Left lung (tissue), 10 donors: ENCODE results near the gene TAF6L. TPM values are rescaled to one million over a fixed set of nuclear protein-coding genes. Genes with fewer than 3 reads are reported as not detected.
"Not testable (repeated sequence)": the region's sequence is repeated elsewhere in the genome, so short reads cannot be mapped to it uniquely, and the experiment has no call there.

ENCODE experiments used
- ATAC-seq: fragments of 200-7000 bp; cut with Tn5 transposase; one replicate; pipeline ENCODE4 v1.9.1; 2020; ENCODE audit warnings: moderate library complexity
- DNase-seq, 4 donors: peaks; one replicate each; pipeline ENCODE4 v3.0.0-alpha.2; 2013 to 2020
- H3K27ac ChIP-seq, 2 donors: fragments of 200-600 bp; sonication (generic) in 1 of 2; one replicate each; pipeline versions ENCODE4 v1.5.0 to v1.8.0; 2020 to 2021
- H3K27me3 ChIP-seq, 2 donors: fragments of 200-600 bp; sonication (generic) in 1 of 2; one replicate each; pipeline versions ENCODE4 v1.5.0 to v1.8.0; 2020 to 2021
- H3K36me3 ChIP-seq, 2 donors: fragments of 200-600 bp; sonication (generic) in 1 of 2; one replicate each; pipeline versions ENCODE4 v1.5.0 to v1.8.0; 2020 to 2021
- H3K4me1 ChIP-seq, 2 donors: fragments of 200-600 bp; one replicate each; pipeline ENCODE4 v1.8.0; 2021
- H3K4me3 ChIP-seq, 2 donors: fragments of 200-600 bp; sonication (generic) in 1 of 2; one replicate each; pipeline versions ENCODE4 v1.5.0 to v1.8.0; 2020 to 2021; ENCODE audit warnings: mild to moderate bottlenecking in 1 of 2
- H3K9me3 ChIP-seq, 2 donors: fragments of 200-600 bp; sonication (generic) in 1 of 2; one replicate each; pipeline versions ENCODE4 v1.5.0 to v1.8.0; 2020 to 2021
- CTCF ChIP-seq, 2 donors: fragments of 200-600 bp; sonication (generic) in 1 of 2; IDR thresholded peaks; one replicate each; pipeline versions ENCODE4 v1.5.0 to v1.8.0; 2021; ENCODE audit warnings: antibody characterized with exemption in 2 of 2
- intact Hi-C, 2 donors: fragments of 100-400 bp; cut with DNase I; formaldehyde crosslinking; loops; one replicate each; pipeline versions ENCODE4 v1.11.2 to v1.14.2; 2022
- polyA plus RNA-seq, 6 donors: library from polyadenylated mRNA; unstranded; fragments of 120-200 nt; gene quantifications; one replicate each; pipeline ENCODE4 v1.2.1, GENCODE V29; 2013; ENCODE audit not compliant: insufficient read length in 6 of 6
- total RNA-seq, 2 donors: library from RNA; stranded (reverse); fragmentation: NEBNext Ultra II Directional; extraction: Animal tissue kit (Norgen Biotek cat#: 25700); gene quantifications; one replicate each; pipeline ENCODE4 v1.2.1, GENCODE V29; 2021
- donor health status: DM: no; HTN: yes; CAD: no.
- donor health status: DM: no; HTN: no; CAD: no.

Gene TAF6L
- total and polyA plus RNA-seq, 8 donors = 14.5 to 35.2 (median 29.1) TPM

- Histone ChIP-seq H3K36me3 (peaks cover 0 to 26% of the 10 kb centered on the region in 2 donors), H3K4me1 (peaks cover 28 to 61% of the 10 kb centered on the region in 2 donors), H3K9me3 (no peaks in the 10 kb centered on the region), H3K27me3 (no peaks in the 10 kb centered on the region), H3K27ac (peak within 1 kb of the TSS; percentile 94 to 98), H3K4me3 (peak within 1 kb of the TSS; percentile 95 to 96)
- DNase-seq (peak; percentile 83 to 91 (median 88)), ATAC-seq (peak; percentile 80)
- no peak for TF ChIP-seq CTCF (IDR thresholded peaks at IDR 0.05)
- intact Hi-C loops = no loop called here
Observed at GRCh38 chr11:62728171-62728988, 42.8 kb upstream of the TAF6L start, which contains the start of gene TTC9C. TTC9C (plus strand) TSS chr11:62728486; CDS start chr11:62728849, 363 bp downstream.

- ATAC-seq, H3K27me3 ChIP-seq, DNase-seq, intact Hi-C loops, H3K9me3 ChIP-seq: not testable (repeated sequence)
- Histone ChIP-seq H3K4me1 (peaks cover 17 to 44% of the 10 kb centered on the region in 2 donors), H3K4me3 (peak overlapping the region in 1 of 2 donors; percentile 95), H3K36me3 (peaks cover 0 to 35% of the 10 kb centered on the region in 2 donors), H3K27ac (peak overlapping the region in 1 of 2 donors; percentile 94)
Observed at GRCh38 chr11:62730076-62730475, 41.1 kb upstream of the TAF6L start.

- Histone ChIP-seq H3K4me3 (no peak overlapping the region), H3K27ac (no peak overlapping the region), H3K4me1 (peaks cover 13 to 36% of the 10 kb centered on the region in 2 donors), H3K36me3 (peaks cover 0 to 63% of the 10 kb centered on the region in 2 donors), H3K27me3 (no peaks in the 10 kb centered on the region), H3K9me3 (no peaks in the 10 kb centered on the region)
- intact Hi-C loops = no loop called here
- DNase-seq (no peak), ATAC-seq (no peak)
- no peak for TF ChIP-seq CTCF (IDR thresholded peaks at IDR 0.05)
Observed at GRCh38 chr11:62732830-62733229, 38.4 kb upstream of the TAF6L start.

- DNase-seq = no peak
- ATAC-seq = no peak
- no peak overlapping the region for H3K27ac ChIP-seq
- TF ChIP-seq CTCF (IDR thresholded peaks at IDR 0.05) = no peak
- H3K4me3 ChIP-seq = no peak overlapping the region
- peaks cover 0 to 93% of the 10 kb centered on the region in 2 donors for H3K36me3 ChIP-seq
- intact Hi-C loops = no loop called here
- H3K9me3 ChIP-seq = no peaks in the 10 kb centered on the region
- no peaks in the 10 kb centered on the region for H3K27me3 ChIP-seq
- peaks cover 0 to 8% of the 10 kb centered on the region in 2 donors for H3K4me1 ChIP-seq
Observed at GRCh38 chr11:62737196-62737595, 34.0 kb upstream of the TAF6L start.

GRCh38 chr11:62747475-62748160 lies 23.6 kb upstream of the TAF6L start:
- peaks cover 2 to 9% of the 10 kb centered on the region in 2 donors for H3K4me1 ChIP-seq
- H3K27me3 ChIP-seq = no peaks in the 10 kb centered on the region
- no peaks in the 10 kb centered on the region for H3K9me3 ChIP-seq
- ATAC-seq (no peak), DNase-seq (no peak)
- peaks cover 0 to 12% of the 10 kb centered on the region in 2 donors for H3K36me3 ChIP-seq
- H3K4me3 ChIP-seq = no peak overlapping the region
- H3K27ac ChIP-seq = no peak overlapping the region
- no peak for TF ChIP-seq CTCF (IDR thresholded peaks at IDR 0.05)
- intact Hi-C loops = no loop called here

GRCh38 chr11:62749931-62750330 lies 21.3 kb upstream of the TAF6L start:
- H3K9me3 ChIP-seq, H3K27ac ChIP-seq, H3K4me3 ChIP-seq, DNase-seq, intact Hi-C loops, ATAC-seq, H3K27me3 ChIP-seq: not testable (repeated sequence)
- Histone ChIP-seq H3K36me3 (peaks cover 0 to 13% of the 10 kb centered on the region in 2 donors), H3K4me1 (peaks cover 9 to 26% of the 10 kb centered on the region in 2 donors)
